HG03342 (cell line): Measurements from ENCODE around the gene ZNF738.

Source experiments
- ATAC-seq: cut with Tn5 transposase; IDR thresholded peaks from one replicate; pipeline ENCODE4 v1.9.1; 2021; ENCODE audit warnings: mild to moderate bottlenecking, moderate library complexity; ENCODE audit not compliant: unreplicated experiment

Gene ZNF738

DNA sequence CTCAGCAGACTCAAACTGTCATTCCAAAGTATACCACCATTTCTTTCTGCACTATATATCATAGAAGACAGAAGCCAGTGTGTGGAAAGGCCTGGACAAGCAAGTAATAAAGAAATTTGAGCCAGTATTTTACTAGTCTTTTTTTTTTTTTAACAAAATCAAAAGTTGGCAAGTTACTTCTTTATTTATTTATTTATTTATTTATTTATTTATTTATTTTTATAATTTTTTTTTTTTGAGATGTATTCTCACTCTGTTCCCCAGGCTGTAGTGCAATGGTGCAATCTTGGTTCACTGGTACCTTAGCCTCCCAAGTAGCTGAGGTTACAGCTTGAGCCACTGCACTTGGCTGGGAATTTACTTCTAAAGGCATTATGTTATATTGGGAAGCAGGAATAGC lies 63.4 kb downstream of the ZNF738 start:
- ATAC-seq, result no peak

DNA sequence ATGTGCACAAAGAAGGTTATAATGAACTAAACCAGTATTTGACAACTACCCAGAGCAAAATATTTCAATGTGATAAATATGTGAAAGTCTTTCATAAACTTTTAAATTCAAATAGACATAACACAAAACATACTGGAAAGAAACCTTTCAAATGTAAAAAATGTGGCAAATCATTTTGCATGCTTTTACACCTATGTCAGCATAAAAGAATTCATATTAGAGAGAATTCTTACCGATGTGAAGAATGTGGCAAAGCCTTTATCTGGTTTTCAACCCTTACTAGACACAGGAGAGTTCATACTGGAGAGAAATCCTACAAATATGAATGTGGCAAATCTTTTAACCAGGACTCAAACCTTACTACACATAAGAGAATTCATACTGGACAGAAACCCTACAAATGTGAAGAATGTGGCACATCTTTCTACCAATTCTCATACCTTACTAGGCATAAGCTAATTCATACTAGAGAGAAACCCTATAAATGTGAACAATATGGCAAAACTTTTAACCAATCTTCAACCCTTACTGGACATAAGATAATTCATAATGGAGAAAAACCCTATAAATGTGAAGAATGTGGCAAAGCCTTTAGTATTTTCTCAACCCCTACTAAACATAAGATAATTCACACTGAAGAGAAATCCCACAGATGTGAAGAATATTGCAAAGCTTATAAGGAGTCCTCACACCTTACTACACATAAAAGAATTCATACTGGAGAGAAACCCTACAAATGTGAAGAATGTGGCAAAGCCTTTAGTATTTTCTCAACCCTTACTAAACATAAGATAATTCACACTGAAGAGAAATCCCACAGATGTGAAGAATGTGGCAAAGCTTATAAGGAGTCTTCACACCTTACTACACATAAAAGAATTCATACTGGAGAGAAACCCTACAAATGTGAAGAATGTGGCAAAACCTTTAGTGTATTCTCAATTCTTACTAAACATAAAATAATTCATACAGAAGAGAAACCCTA lies 64.5 kb downstream of the ZNF738 start:
- no peak for ATAC-seq
